T-helper 22 cell (primary cell): ENCODE data around the gene NGDN.

Source experiments
- DNase-seq: peaks from one replicate; pipeline ENCODE4 v3.0.0-alpha.2; 2020; ENCODE audit warnings: low read depth

The NGDN gene

DNA sequence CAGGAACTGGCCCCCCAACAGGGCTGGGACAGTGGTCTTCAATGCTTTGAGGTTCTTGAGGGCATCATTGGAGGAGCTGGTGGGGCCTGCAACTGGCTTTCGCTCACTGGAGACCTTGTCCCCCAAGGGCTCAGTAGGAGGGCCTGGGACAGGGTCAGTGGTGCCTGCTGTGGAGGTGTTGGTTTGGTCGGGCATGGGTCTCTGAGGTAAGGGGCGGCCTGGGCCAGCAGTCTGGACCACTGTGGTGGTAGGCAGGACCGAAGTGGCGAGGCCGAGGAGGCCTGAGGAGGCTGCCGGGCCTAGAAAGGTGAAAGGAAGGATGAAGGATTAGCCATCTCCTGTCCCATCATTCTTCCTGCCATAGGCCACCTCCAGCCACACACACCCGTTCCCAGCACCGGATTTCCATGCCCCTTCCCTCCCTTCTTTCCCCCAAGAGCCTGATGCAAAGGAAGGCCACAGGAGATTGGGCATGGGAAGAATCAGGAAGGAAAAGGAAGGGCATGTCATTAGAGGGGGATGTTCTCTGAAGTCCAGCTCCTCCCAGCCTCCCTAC, 53.2 kb downstream of the NGDN start:
- no peak for DNase-seq

- DNase-seq: no peak
Observed at GRCh38 chr14:23523229-23524016, 53.9 kb downstream of the NGDN start.

GRCh38 chr14:23524954-23525353, 55.5 kb downstream of the NGDN start:
- no peak for DNase-seq

- DNase-seq: no peak
Observed at GRCh38 chr14:23525611-23526010, 56.1 kb downstream of the NGDN start.
